GM15510 (cell line): ENCODE results near the gene SKAP1.

Experiments used
- POLR2A ChIP-seq: IDR thresholded peaks from 3 replicates; pipeline ENCODE4 v1.6.1; 2011; ENCODE audit warnings: borderline replicate concordance; ENCODE audit not compliant: insufficient read length; ENCODE audit errors: extremely low read depth

Gene SKAP1

GRCh38 chr17:48161127-48161905, 268.7 kb downstream of the SKAP1 start:
- TF ChIP-seq POLR2A, result no peak

GRCh38 chr17:48160177-48161081, 269.6 kb downstream of the SKAP1 start:
- no peak for TF ChIP-seq POLR2A

- TF ChIP-seq POLR2A, result no peak
Measured at GRCh38 chr17:48159232-48159631, 270.8 kb downstream of the SKAP1 start.

- TF ChIP-seq POLR2A, result no peak
Measured at GRCh38 chr17:48155889-48156611, 274.0 kb downstream of the SKAP1 start.

GRCh38 chr17:48153691-48154358, 276.2 kb downstream of the SKAP1 start:
- TF ChIP-seq POLR2A, result no peak

GRCh38 chr17:48152289-48152688, 277.7 kb downstream of the SKAP1 start:
- TF ChIP-seq POLR2A, result no peak

GRCh38 chr17:48151220-48151619, 278.8 kb downstream of the SKAP1 start:
- no peak for TF ChIP-seq POLR2A

- no peak for TF ChIP-seq POLR2A
Measured at GRCh38 chr17:48150597-48151001, 279.4 kb downstream of the SKAP1 start.

- no peak for TF ChIP-seq POLR2A
Measured at GRCh38 chr17:48149787-48150463, 280.1 kb downstream of the SKAP1 start.

- TF ChIP-seq POLR2A, result no peak
Measured at GRCh38 chr17:48148854-48149786, 280.9 kb downstream of the SKAP1 start.

GRCh38 chr17:48148029-48148770, 281.8 kb downstream of the SKAP1 start:
- no peak for TF ChIP-seq POLR2A

- no peak for TF ChIP-seq POLR2A
Measured at GRCh38 chr17:48144976-48145798, 284.8 kb downstream of the SKAP1 start.

GRCh38 chr17:48144231-48144630, 285.8 kb downstream of the SKAP1 start:
- TF ChIP-seq POLR2A, result no peak
